ENCODE measurements around the gene HDAC4. TPM values are rescaled to one million over a fixed set of nuclear protein-coding genes. Genes with fewer than 3 reads are reported as not detected.

HDAC4 gene
- total RNA-seq, 1 experiment from 2014 or later, result 32.0 TPM

GRCh38 chr2:239405071-239405470 lies 4.3 kb upstream of the HDAC4 start:
- no peak overlapping the region for H3K14ac ChIP-seq (ENCODE audit: insufficient read depth, low read length)
- H2AK5ac ChIP-seq (ENCODE audit: insufficient read length, low read length), result no peak overlapping the region
- H4K5ac ChIP-seq (ENCODE audit: insufficient read length, low read depth, low read length), result no peak overlapping the region
- H3K79me1 ChIP-seq (ENCODE audit: insufficient read depth, low read depth, low read length, poor library complexity, severe bottlenecking), result no peaks in the 10 kb centered on the region
- no peaks in the 10 kb centered on the region for H3K27me3 ChIP-seq (ENCODE audit: insufficient read depth, low read length)
- no peak overlapping the region for H2BK120ac ChIP-seq (ENCODE audit: low read depth, low read length, poor library complexity, severe bottlenecking)
- peaks cover 2% of the 10 kb centered on the region; the same call in 1 of the 2 replicates for H3K27me3 Mint-ChIP-seq (ENCODE audit: low read depth)
- no peak for DNase-seq
- H3K4me2 ChIP-seq (ENCODE audit: insufficient read depth, insufficient read length, low read length), result no peak overlapping the region
- H3K9me3 Mint-ChIP-seq, result no peaks in the 10 kb centered on the region; a peak in 1 of 5 replicates
- H3K4me1 ChIP-seq (ENCODE audit: insufficient read depth, low read length), result no peaks in the 10 kb centered on the region
- H3K36me3 Mint-ChIP-seq (ENCODE audit: insufficient read depth in 1 of 3, low read depth in 3 of 3), result no peaks in the 10 kb centered on the region
- no peak overlapping the region for H3K18ac ChIP-seq (ENCODE audit: insufficient read length, low read depth, low read length)
- no peak overlapping the region for H2BK5ac ChIP-seq (ENCODE audit: insufficient read length, low read length)
- H3K9ac ChIP-seq (ENCODE audit: extremely low read depth, insufficient read length, low read length), result no peak overlapping the region
- no peak overlapping the region for H4K91ac ChIP-seq (ENCODE audit: insufficient read length, low read depth, low read length)
- TF ChIP-seq CTCF (conservative IDR thresholded peaks at IDR 0.05), result no peak
- WGBS (ENCODE audit: extremely low coverage, insufficient read length, low lambda C conversion rate), result no CpG with 5 or more reads among the region's 6 CpGs
- H3K9me3 ChIP-seq (ENCODE audit: control insufficient read depth, low read depth, low read length), result no peaks in the 10 kb centered on the region
- no peak overlapping the region for H3K4ac ChIP-seq (ENCODE audit: low read depth, low read length)
- no peak overlapping the region for H3K56ac ChIP-seq (ENCODE audit: insufficient read length, low read depth, low read length)
- H3K4me1 Mint-ChIP-seq, result peaks cover 19 to 22% of the 10 kb centered on the region in 2 experiments
- no peak overlapping the region for H2BK12ac ChIP-seq (ENCODE audit: insufficient read length, low read depth, low read length)
- H3T11ph ChIP-seq (ENCODE audit: low read length), result no peak overlapping the region
- no peaks in the 10 kb centered on the region for H3K23me2 ChIP-seq (ENCODE audit: insufficient read length, low read depth, low read length, poor library complexity, severe bottlenecking)
- H2AFZ ChIP-seq (ENCODE audit: low read length), result no peak overlapping the region
- H3K23ac ChIP-seq (ENCODE audit: insufficient read length, low read depth, low read length), result no peak overlapping the region
- H3K27ac Mint-ChIP-seq, result no peak overlapping the region
- no peak overlapping the region for H3K27ac ChIP-seq (ENCODE audit: insufficient read length, low read depth, low read length)
- H3K79me2 ChIP-seq (ENCODE audit: insufficient read depth, low read length), result no peaks in the 10 kb centered on the region
- no peak overlapping the region for H2BK20ac ChIP-seq (ENCODE audit: low read depth, low read length, poor library complexity, severe bottlenecking)
- no peak overlapping the region for H4K8ac ChIP-seq (replicated peaks; ENCODE audit: insufficient read length, low read depth, low read length)
- H2BK15ac ChIP-seq (ENCODE audit: low read depth, low read length), result no peak overlapping the region
- H4K20me1 ChIP-seq (ENCODE audit: control insufficient read depth, insufficient read depth, insufficient read length), result no peaks in the 10 kb centered on the region
- H3K4me3 Mint-ChIP-seq, result no peak overlapping the region; a peak in 1 of 5 replicates
